Effector memory CD8-positive, alpha-beta T cell (primary cell): ENCODE measurements around the gene ARHGAP10.
A peak's percentile ranks its signal among the peaks of the same experiment; 100 is the strongest.

Source experiments
- ATAC-seq: fragments of 150-1000 bp; cut with Tn5 transposase; replicated peaks from 2 replicates; pipeline ENCODE4 v1.10.0; 2021; ENCODE audit warnings: mild to moderate bottlenecking, moderate library complexity
- DNase-seq, 3 experiments: peaks; one replicate each; pipeline ENCODE4 v3.0.0; 2021
- H3K27ac Mint-ChIP-seq, 2 donors: one replicate each; pipeline ENCODE4 v1.8.0; 2022; ENCODE audit warnings: mild to moderate bottlenecking in 2 of 2, mixed read lengths in 2 of 2, moderate library complexity in 2 of 2
- H3K27me3 Mint-ChIP-seq, 2 donors: one replicate each; pipeline ENCODE4 v1.8.0; 2022; ENCODE audit warnings: mixed read lengths in 2 of 2
- H3K36me3 Mint-ChIP-seq: one replicate; pipeline ENCODE4 v1.8.0; 2022; ENCODE audit warnings: mild to moderate bottlenecking, moderate library complexity, mixed read lengths; ENCODE audit not compliant: insufficient read depth
- H3K4me1 Mint-ChIP-seq, 2 donors: one replicate each; pipeline ENCODE4 v1.8.0; 2022; ENCODE audit warnings: low read depth in 2 of 2, mixed read lengths in 2 of 2
- H3K4me3 Mint-ChIP-seq, 2 donors: one replicate each; pipeline ENCODE4 v1.8.0; 2022; ENCODE audit warnings: mild to moderate bottlenecking in 2 of 2, mixed read lengths in 2 of 2, moderate library complexity in 2 of 2
- H3K9me3 Mint-ChIP-seq, 2 donors: one replicate each; pipeline ENCODE4 v1.8.0; 2022; ENCODE audit warnings: mixed read lengths in 2 of 2

ARHGAP10 gene

GRCh38 chr4:147833254-147833653 is 101.4 kb downstream of the ARHGAP10 start:
- no peak for ATAC-seq
- Mint-ChIP-seq H3K9me3 (peaks cover 0 to 2% of the 10 kb centered on the region in 2 donors), H3K27ac (peak overlapping the region; percentile 49 to 59)

GRCh38 chr4:147833741-147834140 is 101.9 kb downstream of the ARHGAP10 start:
- Mint-ChIP-seq H3K27ac (peak overlapping the region; percentile 49 to 59), H3K4me1 (peaks cover 34 to 43% of the 10 kb centered on the region in 2 donors), H3K27me3 (no peaks in the 10 kb centered on the region), H3K4me3 (peak overlapping the region; percentile 7 to 41), H3K36me3 (no peaks in the 10 kb centered on the region), H3K9me3 (peaks cover 0 to 2% of the 10 kb centered on the region in 2 donors)
- no peak for DNase-seq
- peak; percentile 61 for ATAC-seq

More at GRCh38 chr4:147833254-147833653, 101.4 kb downstream of the ARHGAP10 start:
- H3K4me3 Mint-ChIP-seq, result peak overlapping the region in 1 of 2 donors; percentile 41
- no peaks in the 10 kb centered on the region for H3K27me3 Mint-ChIP-seq
- H3K36me3 Mint-ChIP-seq, result no peaks in the 10 kb centered on the region
- DNase-seq, result no peak
- H3K4me1 Mint-ChIP-seq, result peaks cover 34 to 43% of the 10 kb centered on the region in 2 donors

GRCh38 chr4:147834480-147834879 is 102.6 kb downstream of the ARHGAP10 start:
- H3K27ac Mint-ChIP-seq, result peak overlapping the region; percentile 49 to 85
- H3K4me3 Mint-ChIP-seq, result peak overlapping the region; percentile 7 to 64

GRCh38 chr4:147836807-147837206 is 104.9 kb downstream of the ARHGAP10 start:
- peaks cover 27 to 38% of the 10 kb centered on the region in 2 donors for H3K4me1 Mint-ChIP-seq
- no peaks in the 10 kb centered on the region for H3K27me3 Mint-ChIP-seq
- H3K27ac Mint-ChIP-seq, result peak overlapping the region; percentile 6 to 29
- H3K4me3 Mint-ChIP-seq, result no peak overlapping the region
- DNase-seq (no peak), ATAC-seq (no peak)
- H3K36me3 Mint-ChIP-seq, result no peaks in the 10 kb centered on the region
- peaks cover 0 to 2% of the 10 kb centered on the region in 2 donors for H3K9me3 Mint-ChIP-seq

More at GRCh38 chr4:147834480-147834879, 102.6 kb downstream of the ARHGAP10 start:
- Mint-ChIP-seq H3K4me1 (peaks cover 34 to 46% of the 10 kb centered on the region in 2 donors), H3K9me3 (peaks cover 0 to 2% of the 10 kb centered on the region in 2 donors), H3K27me3 (no peaks in the 10 kb centered on the region), H3K36me3 (no peaks in the 10 kb centered on the region)
- ATAC-seq (peak; percentile 52), DNase-seq (no peak)

- Mint-ChIP-seq H3K27ac (no peak overlapping the region), H3K4me1 (peaks cover 28 to 38% of the 10 kb centered on the region in 2 donors), H3K9me3 (peaks cover 0 to 2% of the 10 kb centered on the region in 2 donors), H3K27me3 (no peaks in the 10 kb centered on the region), H3K4me3 (no peak overlapping the region), H3K36me3 (no peaks in the 10 kb centered on the region)
- no peak for DNase-seq
- ATAC-seq, result peak; percentile 41
Observed at GRCh38 chr4:147837435-147837834, 105.5 kb downstream of the ARHGAP10 start.

GRCh38 chr4:147837854-147838253 is 106.0 kb downstream of the ARHGAP10 start:
- Mint-ChIP-seq H3K36me3 (no peaks in the 10 kb centered on the region), H3K27ac (no peak overlapping the region), H3K27me3 (no peaks in the 10 kb centered on the region), H3K4me3 (no peak overlapping the region), H3K4me1 (peaks cover 31 to 38% of the 10 kb centered on the region in 2 donors), H3K9me3 (peaks cover 0 to 2% of the 10 kb centered on the region in 2 donors)
- no peak for ATAC-seq
- DNase-seq, result no peak

- no peak overlapping the region for H3K4me3 Mint-ChIP-seq
- no peaks in the 10 kb centered on the region for H3K27me3 Mint-ChIP-seq
- DNase-seq, result no peak
- H3K4me1 Mint-ChIP-seq, result peaks cover 22 to 27% of the 10 kb centered on the region in 2 donors
- H3K9me3 Mint-ChIP-seq, result peaks cover 0 to 2% of the 10 kb centered on the region in 2 donors
- H3K27ac Mint-ChIP-seq, result no peak overlapping the region
- no peaks in the 10 kb centered on the region for H3K36me3 Mint-ChIP-seq
- no peak for ATAC-seq
Observed at GRCh38 chr4:147839200-147839599, 107.3 kb downstream of the ARHGAP10 start.

GRCh38 chr4:147839663-147840062 is 107.8 kb downstream of the ARHGAP10 start:
- H3K27ac Mint-ChIP-seq, result no peak overlapping the region
- H3K9me3 Mint-ChIP-seq, result peaks cover 0 to 2% of the 10 kb centered on the region in 2 donors
- H3K27me3 Mint-ChIP-seq, result no peaks in the 10 kb centered on the region
- no peak overlapping the region for H3K4me3 Mint-ChIP-seq
- ATAC-seq (no peak), DNase-seq (no peak)
- H3K4me1 Mint-ChIP-seq, result peaks cover 22 to 23% of the 10 kb centered on the region in 2 donors
- no peaks in the 10 kb centered on the region for H3K36me3 Mint-ChIP-seq

GRCh38 chr4:147840838-147841738 is 109.2 kb downstream of the ARHGAP10 start:
- ATAC-seq (no peak), DNase-seq (no peak)
- Mint-ChIP-seq H3K9me3 (no peaks in the 10 kb centered on the region), H3K27me3 (no peaks in the 10 kb centered on the region), H3K4me3 (no peak overlapping the region), H3K36me3 (no peaks in the 10 kb centered on the region), H3K4me1 (peaks cover 12 to 14% of the 10 kb centered on the region in 2 donors), H3K27ac (no peak overlapping the region)

GRCh38 chr4:147842573-147842972 is 110.7 kb downstream of the ARHGAP10 start:
- Mint-ChIP-seq H3K27me3 (no peaks in the 10 kb centered on the region), H3K27ac (no peak overlapping the region), H3K9me3 (no peaks in the 10 kb centered on the region), H3K4me3 (no peak overlapping the region), H3K4me1 (peaks cover 4 to 7% of the 10 kb centered on the region in 2 donors), H3K36me3 (no peaks in the 10 kb centered on the region)
- no peak for DNase-seq
- ATAC-seq, result no peak

GRCh38 chr4:147843162-147843561 is 111.3 kb downstream of the ARHGAP10 start:
- no peaks in the 10 kb centered on the region for H3K9me3 Mint-ChIP-seq
- ATAC-seq, result no peak
- H3K27me3 Mint-ChIP-seq, result no peaks in the 10 kb centered on the region
- H3K4me1 Mint-ChIP-seq, result peaks cover 4 to 7% of the 10 kb centered on the region in 2 donors
- DNase-seq, result no peak
- no peak overlapping the region for H3K4me3 Mint-ChIP-seq
- no peaks in the 10 kb centered on the region for H3K36me3 Mint-ChIP-seq
- no peak overlapping the region for H3K27ac Mint-ChIP-seq

GRCh38 chr4:147844781-147845180 is 112.9 kb downstream of the ARHGAP10 start:
- H3K9me3 Mint-ChIP-seq, result no peaks in the 10 kb centered on the region
- H3K27me3 Mint-ChIP-seq, result no peaks in the 10 kb centered on the region
- no peak overlapping the region for H3K4me3 Mint-ChIP-seq

GRCh38 chr4:147846318-147847155 is 114.6 kb downstream of the ARHGAP10 start:
- Mint-ChIP-seq H3K36me3 (no peaks in the 10 kb centered on the region), H3K27ac (no peak overlapping the region), H3K4me3 (no peak overlapping the region), H3K9me3 (no peaks in the 10 kb centered on the region), H3K4me1 (peaks cover 3 to 9% of the 10 kb centered on the region in 2 donors), H3K27me3 (no peaks in the 10 kb centered on the region)
- DNase-seq (peak; percentile 15 to 32 (median 26)), ATAC-seq (peak; percentile 91)

More at GRCh38 chr4:147844781-147845180, 112.9 kb downstream of the ARHGAP10 start:
- Mint-ChIP-seq H3K36me3 (no peaks in the 10 kb centered on the region), H3K27ac (no peak overlapping the region), H3K4me1 (peaks cover 3 to 9% of the 10 kb centered on the region in 2 donors)
- DNase-seq, result no peak
- ATAC-seq, result no peak
